SK-N-MC (cell line): ENCODE measurements around the gene AP1M1.

ENCODE experiments used
- DNase-seq: peaks from one replicate; pipeline ENCODE4 v3.0.0-alpha.2; 2011; ENCODE audit warnings: low read depth, low spot score
- H3K27ac ChIP-seq: fragments of 200-600 bp; sonication (generic); 2 replicates; pipeline ENCODE4 v1.5.1; 2016; ENCODE audit warnings: mixed run types
- H3K36me3 ChIP-seq: fragments of 200-600 bp; sonication (generic); 2 replicates; pipeline ENCODE4 v1.6.1; 2017; ENCODE audit warnings: antibody characterized with exemption, low read length, mixed read lengths; ENCODE audit not compliant: insufficient read depth
- H3K4me3 ChIP-seq: fragments of 200-600 bp; sonication (generic); 2 replicates; pipeline ENCODE4 v1.5.1; 2016
- H3K9ac ChIP-seq: fragments of 200-600 bp; sonication (generic); 2 replicates; pipeline ENCODE4 v1.8.0; 2017; ENCODE audit warnings: mixed run types, mixed read lengths; ENCODE audit not compliant: insufficient read length
- H3K9me3 ChIP-seq: fragments of 200-600 bp; sonication (generic); 2 replicates; pipeline ENCODE4 v1.6.1; 2017; ENCODE audit warnings: low read depth, mild to moderate bottlenecking, antibody characterized with exemption, low read length, moderate library complexity, mixed read lengths
- EZH2 ChIP-seq: fragments of 200-600 bp; sonication (generic); IDR thresholded peaks from one replicate; pipeline ENCODE4 v1.6.1; 2017; ENCODE audit warnings: antibody characterized with exemption
- FOXP2 ChIP-seq: optimal IDR thresholded peaks from 2 replicates; pipeline ENCODE3; 2011; ENCODE audit warnings: mild to moderate bottlenecking, moderate library complexity; ENCODE audit not compliant: insufficient read depth; ENCODE audit errors: extremely low read length, control extremely low read depth
- POLR2AphosphoS5 ChIP-seq: IDR thresholded peaks from 2 replicates; pipeline ENCODE4 v1.6.1; 2012; ENCODE audit warnings: mild to moderate bottlenecking, low read depth, low read length, borderline replicate concordance

The AP1M1 gene

DNA sequence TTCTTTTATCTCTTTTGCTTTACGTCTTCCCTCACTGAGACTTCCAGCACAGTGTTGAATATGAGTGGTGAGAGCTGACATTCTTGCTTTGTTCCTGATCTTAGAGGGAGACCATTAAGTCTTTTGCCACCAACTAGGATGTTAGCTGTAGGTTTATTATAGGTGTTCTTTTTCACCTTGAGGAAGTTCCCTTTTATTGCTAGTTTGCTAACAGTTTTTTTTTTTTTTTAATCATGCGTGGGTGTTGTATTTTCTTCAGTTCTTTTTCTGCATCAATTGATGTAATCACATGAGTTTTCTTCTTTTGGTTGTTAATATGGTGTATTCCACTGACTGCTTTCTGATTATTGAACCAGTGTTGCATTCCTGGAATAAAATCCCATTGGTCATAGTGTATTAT lies 21.1 kb downstream of the AP1M1 start:
- Histone ChIP-seq H3K4me3 (no peak overlapping the region), H3K9me3 (peaks cover 5% of the 10 kb centered on the region; the same call in 1 of the 2 replicates), H3K36me3 (peaks cover 55% of the 10 kb centered on the region), H3K27ac (no peak overlapping the region), H3K9ac (no peak overlapping the region)
- TF ChIP-seq FOXP2 (no peak), EZH2 (no peak), POLR2AphosphoS5 (no peak)
- no peak for DNase-seq

DNA sequence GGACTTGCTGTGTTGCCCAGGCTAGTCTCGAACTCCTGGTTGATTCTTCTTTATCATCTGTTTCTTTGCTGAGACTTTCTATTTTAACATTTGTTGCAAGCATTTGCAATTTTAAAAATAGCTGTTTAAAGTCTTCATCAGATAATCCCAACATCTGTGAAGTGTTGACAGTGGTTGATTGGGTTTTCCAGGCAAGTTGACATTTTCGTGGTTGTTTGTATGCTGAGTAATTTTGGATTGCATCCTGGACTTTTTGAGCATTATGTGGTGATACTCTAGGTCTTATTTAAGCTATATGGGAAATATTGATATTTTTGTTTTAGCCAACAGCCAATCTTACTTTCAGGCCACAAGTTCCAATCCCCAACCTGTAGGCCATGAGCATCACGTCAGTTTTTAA lies 25.1 kb downstream of the AP1M1 start:
- H3K36me3 ChIP-seq: peaks cover 46% of the 10 kb centered on the region

DNA sequence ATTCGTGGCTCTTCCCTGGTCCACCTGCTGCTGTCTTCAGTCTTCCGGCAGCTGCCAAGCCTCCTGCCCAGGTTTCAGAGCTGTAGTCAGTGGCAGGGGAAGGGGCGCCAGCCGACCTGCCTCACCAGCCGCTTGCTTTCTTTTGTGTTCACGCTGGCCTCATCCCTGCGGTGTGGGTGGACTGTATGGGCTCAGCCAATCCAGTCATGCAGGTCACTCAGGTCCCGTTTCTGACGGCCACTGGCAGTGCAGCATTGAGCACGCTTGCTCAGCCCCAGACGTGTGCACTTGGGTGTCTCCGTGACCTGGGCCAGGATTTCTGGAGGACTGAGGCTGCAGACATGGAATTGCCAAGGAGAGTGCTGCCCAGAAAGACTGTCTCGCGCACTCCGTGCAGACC lies 26.0 kb downstream of the AP1M1 start:
- Histone ChIP-seq H3K36me3 (peaks cover 43% of the 10 kb centered on the region), H3K9ac (no peak overlapping the region), H3K4me3 (no peak overlapping the region), H3K9me3 (peaks cover 5% of the 10 kb centered on the region; the same call in 1 of the 2 replicates), H3K27ac (no peak overlapping the region)
- TF ChIP-seq FOXP2 (no peak), EZH2 (no peak), POLR2AphosphoS5 (no peak)
- DNase-seq: no peak

More for the DNA sequence above, 25.1 kb downstream of the AP1M1 start:
- no peak for DNase-seq
- H3K9ac ChIP-seq: no peak overlapping the region
- H3K27ac ChIP-seq: no peak overlapping the region
- peaks cover 5% of the 10 kb centered on the region; the same call in 1 of the 2 replicates for H3K9me3 ChIP-seq
- no peak overlapping the region for H3K4me3 ChIP-seq
- TF ChIP-seq FOXP2 (no peak), EZH2 (no peak), POLR2AphosphoS5 (no peak)

DNA sequence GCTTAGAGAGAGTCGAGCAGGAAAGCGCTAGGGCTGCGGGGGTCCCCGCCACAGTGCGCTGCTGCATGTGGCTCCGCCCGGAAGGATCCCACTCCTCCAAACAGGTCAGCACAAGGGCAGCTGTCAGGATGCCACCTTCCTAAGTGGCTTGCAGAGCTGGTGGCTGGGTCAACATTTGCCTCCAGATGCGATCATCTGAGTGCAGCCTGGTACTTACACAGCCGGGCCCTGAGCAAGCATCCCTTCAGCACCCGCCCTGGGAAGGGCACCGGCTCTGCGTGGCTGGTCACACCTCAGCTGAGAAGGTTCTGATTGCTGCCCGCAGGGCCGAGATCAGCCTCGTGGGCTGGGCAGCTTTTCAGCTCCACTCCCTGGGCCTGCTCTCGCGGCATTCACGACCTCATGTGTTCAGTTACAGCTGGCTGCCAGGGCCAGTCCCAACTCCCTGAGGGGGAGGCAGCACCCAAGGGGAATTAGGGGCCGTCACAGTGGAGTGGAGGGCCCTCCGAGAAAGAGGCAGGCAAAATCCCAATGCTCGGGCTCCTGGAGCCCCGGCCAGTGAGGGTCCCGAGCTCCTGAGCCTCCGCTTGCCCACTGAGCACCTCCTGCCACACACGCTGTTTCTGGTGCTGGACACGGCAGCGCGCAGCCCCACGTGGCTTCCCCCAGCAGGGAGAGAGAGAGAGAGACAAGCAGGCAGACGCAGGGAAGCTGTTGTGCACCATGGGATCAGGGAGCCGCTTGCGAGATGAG lies 26.8 kb downstream of the AP1M1 start:
- TF ChIP-seq EZH2 (no peak), POLR2AphosphoS5 (no peak), FOXP2 (no peak)
- no peak overlapping the region for H3K27ac ChIP-seq

DNA sequence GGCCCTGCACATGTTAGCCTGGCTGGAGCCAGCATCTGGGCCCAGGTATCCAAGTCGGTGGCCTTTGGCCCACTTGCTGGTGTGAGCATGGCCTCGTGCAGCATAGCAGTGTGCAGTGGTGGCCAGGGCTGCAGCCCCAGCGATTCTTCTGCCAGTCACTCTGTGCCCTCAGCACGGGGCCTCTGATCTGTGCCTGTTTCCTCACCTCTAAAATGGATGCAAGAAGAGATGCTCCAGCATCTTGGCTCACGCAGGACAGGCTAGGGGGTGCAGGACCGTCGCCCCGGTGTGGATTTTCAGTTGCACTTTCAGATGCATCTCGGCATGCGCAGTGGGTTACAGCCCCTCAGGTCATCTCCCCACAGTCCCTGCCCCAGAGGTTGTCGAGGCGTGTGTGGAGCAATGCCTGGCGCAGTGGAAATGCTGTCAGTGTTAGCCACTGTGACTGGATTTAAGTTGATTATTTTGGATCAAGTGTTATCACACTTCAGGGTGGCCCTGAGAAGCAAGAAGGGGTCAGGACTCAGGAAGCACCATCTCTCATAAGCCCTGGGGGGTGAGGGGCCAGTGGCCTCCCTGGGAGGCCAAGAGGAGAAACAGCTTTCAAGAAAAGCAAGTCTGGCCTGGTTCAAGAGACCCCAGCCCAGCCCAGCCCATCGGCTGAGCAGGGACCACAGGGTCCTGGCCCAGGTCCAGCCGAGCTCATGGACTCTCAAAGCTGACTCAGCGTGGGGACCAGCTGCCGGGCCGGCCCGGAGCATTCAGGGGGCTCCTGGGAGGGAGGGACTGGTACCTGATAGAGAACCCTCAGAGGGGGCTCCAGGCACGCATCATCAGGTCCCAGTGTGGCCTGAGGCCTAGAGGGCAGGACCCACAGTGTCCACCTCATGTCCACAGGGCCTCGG lies 27.8 kb downstream of the AP1M1 start:
- TF ChIP-seq POLR2AphosphoS5 (no peak), FOXP2 (no peak), EZH2 (no peak)
- DNase-seq: no peak
- Histone ChIP-seq H3K27ac (no peak overlapping the region), H3K9me3 (peaks cover 5% of the 10 kb centered on the region; the same call in 1 of the 2 replicates), H3K4me3 (no peak overlapping the region), H3K9ac (no peak overlapping the region), H3K36me3 (peaks cover 28% of the 10 kb centered on the region)

More for the DNA sequence above, 26.8 kb downstream of the AP1M1 start:
- no peak for DNase-seq
- Histone ChIP-seq H3K9ac (no peak overlapping the region), H3K4me3 (no peak overlapping the region), H3K36me3 (peaks cover 39% of the 10 kb centered on the region), H3K9me3 (peaks cover 5% of the 10 kb centered on the region; the same call in 1 of the 2 replicates)

DNA sequence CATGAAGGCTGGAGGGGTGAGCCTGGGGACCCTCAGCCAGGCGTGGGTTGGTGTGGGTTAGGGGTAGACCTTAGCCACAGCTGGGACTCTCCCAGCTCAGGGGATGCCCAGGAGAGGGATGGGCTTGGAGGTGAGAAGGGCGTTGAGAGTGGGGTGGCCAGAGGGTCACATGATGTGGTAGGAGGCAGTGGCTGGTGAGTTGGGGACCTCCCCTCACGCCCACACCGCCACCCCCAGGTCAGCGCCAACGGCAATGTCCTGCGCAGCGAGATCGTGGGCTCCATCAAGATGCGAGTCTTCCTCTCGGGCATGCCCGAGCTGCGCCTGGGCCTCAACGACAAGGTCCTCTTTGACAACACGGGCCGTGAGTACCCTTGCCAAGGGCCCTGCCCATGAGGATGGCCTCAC lies 28.5 kb downstream of the AP1M1 start:
- DNase-seq: no peak
- Histone ChIP-seq H3K27ac (no peak overlapping the region), H3K4me3 (no peak overlapping the region), H3K9me3 (no peaks in the 10 kb centered on the region), H3K36me3 (peaks cover 24% of the 10 kb centered on the region), H3K9ac (no peak overlapping the region)
- TF ChIP-seq FOXP2 (no peak), POLR2AphosphoS5 (no peak), EZH2 (no peak)

DNA sequence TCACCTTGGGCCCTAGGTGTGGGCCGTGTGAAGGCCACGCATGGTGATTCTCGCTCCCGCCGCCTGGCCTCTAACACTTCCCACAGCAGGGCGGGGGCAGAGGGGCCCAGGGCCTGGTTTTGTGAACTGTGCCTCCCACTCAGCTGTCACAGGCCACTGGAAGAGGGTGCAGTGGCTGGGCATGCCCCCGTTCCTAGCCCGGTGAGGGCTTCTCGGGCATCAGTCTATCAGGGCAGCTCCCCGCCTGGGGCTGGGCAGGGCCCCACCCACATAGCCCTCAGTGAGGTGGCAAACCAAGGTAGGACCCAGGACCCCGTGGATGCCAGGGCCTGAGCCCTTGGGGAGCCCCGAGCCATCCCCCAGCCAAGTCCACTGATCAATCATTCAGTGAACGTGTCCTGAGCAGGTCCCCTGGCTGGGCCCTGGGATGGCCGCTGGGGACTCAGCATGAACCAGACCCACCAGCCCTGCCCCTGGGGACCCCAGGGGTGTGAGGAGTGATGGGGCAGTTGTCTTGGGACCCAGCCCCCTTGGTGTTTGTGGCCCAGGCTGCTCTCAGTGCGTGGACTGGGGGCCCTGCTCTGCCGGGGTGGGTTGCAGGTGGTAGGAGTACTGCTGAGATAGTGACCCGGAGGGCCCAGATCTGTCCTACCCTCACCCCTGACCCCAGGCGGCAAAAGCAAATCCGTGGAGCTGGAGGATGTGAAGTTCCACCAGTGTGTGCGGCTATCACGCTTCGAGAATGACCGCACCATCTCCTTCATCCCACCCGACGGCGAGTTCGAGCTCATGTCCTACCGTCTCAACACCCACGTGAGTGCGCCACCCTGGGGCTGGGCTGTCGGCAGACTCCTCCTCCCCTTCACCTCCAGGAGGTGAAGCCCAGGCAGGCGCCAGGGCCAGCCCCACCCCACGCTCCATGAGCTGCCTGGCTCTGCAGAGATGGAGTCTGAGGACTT lies 29.4 kb downstream of the AP1M1 start:
- Histone ChIP-seq H3K36me3 (peaks cover 17% of the 10 kb centered on the region), H3K9me3 (no peaks in the 10 kb centered on the region), H3K4me3 (no peak overlapping the region), H3K27ac (no peak overlapping the region), H3K9ac (no peak overlapping the region)
- TF ChIP-seq EZH2: no peak
- TF ChIP-seq POLR2AphosphoS5: no peak
- TF ChIP-seq FOXP2: no peak
- no peak for DNase-seq
